Measurements from ENCODE around the gene EPS8L1. TPM values are rescaled to one million over a fixed set of nuclear protein-coding genes. Genes with fewer than 3 reads are reported as not detected.
A peak's percentile ranks its signal among the peaks of the same experiment; 100 is the strongest.

The EPS8L1 gene
- total RNA-seq, 2 donors from 2014 or later, result 29.4 to 52.8 TPM

DNA sequence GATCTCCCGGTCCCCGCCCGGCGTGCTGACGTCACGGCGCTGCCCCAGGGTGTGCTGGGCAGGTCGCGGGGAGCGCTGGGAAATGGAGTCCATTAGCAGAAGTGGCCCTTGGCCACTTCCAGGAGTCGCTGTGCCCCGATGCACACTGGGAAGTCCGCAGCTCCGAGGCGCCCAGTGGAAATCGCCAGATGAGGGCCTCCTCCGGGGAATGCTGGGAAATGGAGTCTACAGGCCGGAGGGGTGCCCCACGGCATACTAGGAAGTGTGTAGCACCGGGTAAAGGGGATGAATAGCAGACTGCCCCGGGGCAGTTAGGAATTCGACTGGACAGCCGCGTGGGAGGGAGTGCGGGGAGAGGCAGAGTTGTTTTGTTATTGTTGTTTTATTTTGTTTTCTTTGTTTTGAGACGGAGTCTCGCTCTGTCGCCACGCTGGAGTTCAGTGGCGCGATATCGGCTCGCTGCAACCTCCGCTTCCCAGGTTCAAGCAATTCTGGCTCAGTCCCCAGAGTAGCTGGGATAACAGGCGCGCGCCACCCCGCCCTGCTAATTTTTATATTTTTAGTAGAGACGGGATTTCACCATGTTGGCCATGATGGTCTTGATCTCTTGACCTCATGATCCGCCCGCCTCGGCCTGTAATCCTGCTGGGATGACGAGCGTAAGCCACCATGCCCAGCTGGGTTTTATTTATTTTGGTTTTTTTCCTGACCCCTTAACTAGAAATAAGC is 42.2 kb downstream of the EPS8L1 start:
- peaks cover 18% of the 10 kb centered on the region for H3K4me1 Mint-ChIP-seq
- H3K36me3 Mint-ChIP-seq (ENCODE audit: low read depth), result no peaks in the 10 kb centered on the region
- no peaks in the 10 kb centered on the region for H3K9me3 Mint-ChIP-seq
- DNase-seq, result peak; percentile 99
- no peaks in the 10 kb centered on the region for H3K36me3 ChIP-seq (ENCODE audit: control insufficient read depth, insufficient read depth, low read length)
- H3K27ac ChIP-seq (ENCODE audit: low read depth, low read length), result no peak overlapping the region
- peak overlapping the region; percentile 49 for H3K9ac ChIP-seq (ENCODE audit: extremely low read depth, low read length, poor library complexity, severe bottlenecking)
- H3K27ac Mint-ChIP-seq, result peak overlapping the region; percentile 96
- H3K4me3 Mint-ChIP-seq, result peak overlapping the region; percentile 87
- TF ChIP-seq, protein P1, sequence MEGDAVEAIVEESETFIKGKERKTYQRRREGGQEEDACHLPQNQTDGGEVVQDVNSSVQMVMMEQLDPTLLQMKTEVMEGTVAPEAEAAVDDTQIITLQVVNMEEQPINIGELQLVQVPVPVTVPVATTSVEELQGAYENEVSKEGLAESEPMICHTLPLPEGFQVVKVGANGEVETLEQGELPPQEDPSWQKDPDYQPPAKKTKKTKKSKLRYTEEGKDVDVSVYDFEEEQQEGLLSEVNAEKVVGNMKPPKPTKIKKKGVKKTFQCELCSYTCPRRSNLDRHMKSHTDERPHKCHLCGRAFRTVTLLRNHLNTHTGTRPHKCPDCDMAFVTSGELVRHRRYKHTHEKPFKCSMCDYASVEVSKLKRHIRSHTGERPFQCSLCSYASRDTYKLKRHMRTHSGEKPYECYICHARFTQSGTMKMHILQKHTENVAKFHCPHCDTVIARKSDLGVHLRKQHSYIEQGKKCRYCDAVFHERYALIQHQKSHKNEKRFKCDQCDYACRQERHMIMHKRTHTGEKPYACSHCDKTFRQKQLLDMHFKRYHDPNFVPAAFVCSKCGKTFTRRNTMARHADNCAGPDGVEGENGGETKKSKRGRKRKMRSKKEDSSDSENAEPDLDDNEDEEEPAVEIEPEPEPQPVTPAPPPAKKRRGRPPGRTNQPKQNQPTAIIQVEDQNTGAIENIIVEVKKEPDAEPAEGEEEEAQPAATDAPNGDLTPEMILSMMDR (conservative IDR thresholded peaks at IDR 0.05), result no peak
- no peaks in the 10 kb centered on the region for H3K4me1 ChIP-seq (ENCODE audit: control insufficient read depth, insufficient read depth, low read length)
- 18% methylated on average over 29 to 44 of the region's 44 CpGs for WGBS, 2 experiments (ENCODE audit: insufficient coverage in 1 of 2, insufficient read length in 1 of 2)
- H3K4me3 ChIP-seq (ENCODE audit: low read length), result peak overlapping the region; percentile 83
- peaks cover 24% of the 10 kb centered on the region for H3K27me3 Mint-ChIP-seq (ENCODE audit: insufficient read depth)
- H3K27me3 ChIP-seq (ENCODE audit: control insufficient read depth, insufficient read depth, low read length, poor library complexity, severe bottlenecking), result no peaks in the 10 kb centered on the region
- H3K9me3 ChIP-seq (ENCODE audit: control insufficient read depth, low read length), result no peaks in the 10 kb centered on the region

DNA sequence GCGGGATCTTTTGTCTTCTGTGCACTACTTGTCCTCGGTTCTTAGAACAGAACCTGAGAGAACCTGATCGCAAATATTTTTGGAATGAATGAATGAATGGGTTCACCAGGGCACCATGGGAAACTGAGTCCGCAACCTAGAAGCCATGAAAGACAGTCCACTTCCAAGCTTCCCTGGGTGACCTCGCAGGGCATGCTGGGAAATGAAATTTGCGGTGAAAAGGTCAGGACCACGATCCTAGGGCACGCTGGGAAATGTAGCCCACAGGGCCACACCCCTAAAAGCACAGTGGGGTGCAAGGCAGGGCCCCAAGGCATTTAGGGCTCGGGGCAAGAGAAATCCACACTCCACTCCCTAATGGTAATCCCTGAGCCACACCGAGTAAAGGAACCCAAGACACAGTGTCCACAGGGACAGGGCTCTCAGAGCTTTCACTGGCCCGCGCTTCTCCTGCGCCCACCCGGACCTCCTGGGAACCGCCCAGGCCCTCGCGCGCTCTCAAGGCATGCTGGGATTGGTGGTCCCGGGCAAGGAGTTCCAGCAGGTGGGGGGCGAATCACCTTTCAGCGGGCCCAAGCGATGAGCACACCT is 42.8 kb downstream of the EPS8L1 start:
- peak overlapping the region; percentile 96 for H3K27ac Mint-ChIP-seq
- H3K27me3 ChIP-seq (ENCODE audit: control insufficient read depth, insufficient read depth, low read length, poor library complexity, severe bottlenecking), result no peaks in the 10 kb centered on the region
- no peaks in the 10 kb centered on the region for H3K36me3 Mint-ChIP-seq (ENCODE audit: low read depth)
- peaks cover 31% of the 10 kb centered on the region for H3K27me3 Mint-ChIP-seq (ENCODE audit: insufficient read depth)
- H3K4me1 Mint-ChIP-seq, result peaks cover 18% of the 10 kb centered on the region
- no peak overlapping the region for H3K27ac ChIP-seq (ENCODE audit: low read depth, low read length)
- no peaks in the 10 kb centered on the region for H3K9me3 Mint-ChIP-seq
- peak overlapping the region; percentile 87 for H3K4me3 Mint-ChIP-seq
- TF ChIP-seq, protein P1 (conservative IDR thresholded peaks at IDR 0.05), result no peak
- 58 to 70% methylated on average over 12 to 22 of the region's 22 CpGs for WGBS, 2 experiments (ENCODE audit: insufficient coverage in 1 of 2, insufficient read length in 1 of 2)
- DNase-seq, result peak; percentile 94
- peak overlapping the region; percentile 83 for H3K4me3 ChIP-seq (ENCODE audit: low read length)
- H3K9me3 ChIP-seq (ENCODE audit: control insufficient read depth, low read length), result no peaks in the 10 kb centered on the region
- H3K36me3 ChIP-seq (ENCODE audit: control insufficient read depth, insufficient read depth, low read length), result no peaks in the 10 kb centered on the region
- peak overlapping the region; percentile 49 for H3K9ac ChIP-seq (ENCODE audit: extremely low read depth, low read length, poor library complexity, severe bottlenecking)
- no peaks in the 10 kb centered on the region for H3K4me1 ChIP-seq (ENCODE audit: control insufficient read depth, insufficient read depth, low read length)

DNA sequence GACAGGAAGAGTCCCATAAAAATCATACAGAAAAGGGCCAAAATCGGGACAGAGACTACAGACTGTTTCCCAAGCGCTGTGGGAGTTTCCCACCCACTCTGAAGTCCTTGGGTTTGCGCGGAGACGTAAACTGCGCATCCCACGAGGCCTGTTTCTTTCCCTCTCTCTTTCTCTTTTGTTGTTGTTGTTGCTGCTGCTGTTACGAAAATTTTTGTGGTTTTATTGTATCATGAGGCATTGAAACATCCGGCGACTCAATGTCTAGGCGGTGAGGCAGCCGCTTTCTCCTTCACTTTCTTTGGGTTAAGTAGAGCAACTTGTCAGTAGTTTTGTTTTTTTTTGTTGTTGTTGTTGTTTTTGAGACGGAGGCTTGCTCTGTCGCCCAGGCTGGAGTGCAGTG is 43.4 kb downstream of the EPS8L1 start:
- Mint-ChIP-seq H3K27ac (peak overlapping the region; percentile 96), H3K4me1 (peaks cover 20% of the 10 kb centered on the region), H3K27me3 (ENCODE audit: insufficient read depth) (peaks cover 37% of the 10 kb centered on the region), H3K36me3 (ENCODE audit: low read depth) (no peaks in the 10 kb centered on the region), H3K4me3 (peak overlapping the region; percentile 87), H3K9me3 (no peaks in the 10 kb centered on the region)
- H3K9ac ChIP-seq (ENCODE audit: extremely low read depth, low read length, poor library complexity, severe bottlenecking), result no peak overlapping the region
- H3K4me3 ChIP-seq (ENCODE audit: low read length), result no peak overlapping the region
- no peaks in the 10 kb centered on the region for H3K9me3 ChIP-seq (ENCODE audit: control insufficient read depth, low read length)
- no peak overlapping the region for H3K27ac ChIP-seq (ENCODE audit: low read depth, low read length)
- DNase-seq, result no peak
- no peaks in the 10 kb centered on the region for H3K36me3 ChIP-seq (ENCODE audit: control insufficient read depth, insufficient read depth, low read length)
- WGBS, 2 experiments (ENCODE audit: insufficient coverage in 1 of 2, insufficient read length in 1 of 2), result 90 to 91% methylated on average over 8 to 14 of the region's 14 CpGs
- no peaks in the 10 kb centered on the region for H3K27me3 ChIP-seq (ENCODE audit: control insufficient read depth, insufficient read depth, low read length, poor library complexity, severe bottlenecking)
- H3K4me1 ChIP-seq (ENCODE audit: control insufficient read depth, insufficient read depth, low read length), result no peaks in the 10 kb centered on the region
- TF ChIP-seq, protein P1 (conservative IDR thresholded peaks at IDR 0.05), result no peak

Data from endodermal cell (in vitro differentiated cells).